Erythroblast (primary cell): ENCODE results near the gene PACS2.

Experiments
- GATA1 ChIP-seq: IDR thresholded peaks from 2 replicates; pipeline ENCODE4 v1.6.1; 2011; ENCODE audit warnings: low read depth, mild to moderate bottlenecking, control low read depth, low read length, moderate library complexity
- POLR2A ChIP-seq: IDR thresholded peaks from 2 replicates; pipeline ENCODE4 v1.6.1; 2011; ENCODE audit warnings: mild to moderate bottlenecking, low read length

GRCh38 chr14:105307052-105307727, 7.4 kb upstream of the PACS2 start:
- TF ChIP-seq POLR2A (no peak), GATA1 (no peak)
